GM12874 (cell line): Measurements from ENCODE around the gene ANKH.

ENCODE experiments used
- CTCF ChIP-seq: IDR thresholded peaks from 2 replicates; pipeline ENCODE4 v1.5.1; 2011; ENCODE audit warnings: low read depth, mild to moderate bottlenecking, control low read depth, low read length, moderate library complexity; ENCODE audit not compliant: insufficient read depth

The ANKH gene

GRCh38 chr5:14727928-14728458 is 143.6 kb downstream of the ANKH start:
- no peak for TF ChIP-seq CTCF

- TF ChIP-seq CTCF = peak; percentile 83
Observed at GRCh38 chr5:14727428-14727865, 144.1 kb downstream of the ANKH start.

- no peak for TF ChIP-seq CTCF
Observed at GRCh38 chr5:14726066-14726838, 145.3 kb downstream of the ANKH start.

GRCh38 chr5:14724633-14725032 is 146.9 kb downstream of the ANKH start:
- no peak for TF ChIP-seq CTCF

GRCh38 chr5:14723701-14724132 is 147.9 kb downstream of the ANKH start:
- TF ChIP-seq CTCF = no peak

- TF ChIP-seq CTCF = no peak
Observed at GRCh38 chr5:14722923-14723322, 148.7 kb downstream of the ANKH start.

GRCh38 chr5:14721990-14722656 is 149.5 kb downstream of the ANKH start:
- no peak for TF ChIP-seq CTCF
